Measurements from ENCODE around the gene RAB3GAP2.
"Not testable (repeated sequence)": the region's sequence is repeated elsewhere in the genome, so short reads cannot be mapped to it uniquely, and the experiment has no call there.

RAB3GAP2 gene

DNA sequence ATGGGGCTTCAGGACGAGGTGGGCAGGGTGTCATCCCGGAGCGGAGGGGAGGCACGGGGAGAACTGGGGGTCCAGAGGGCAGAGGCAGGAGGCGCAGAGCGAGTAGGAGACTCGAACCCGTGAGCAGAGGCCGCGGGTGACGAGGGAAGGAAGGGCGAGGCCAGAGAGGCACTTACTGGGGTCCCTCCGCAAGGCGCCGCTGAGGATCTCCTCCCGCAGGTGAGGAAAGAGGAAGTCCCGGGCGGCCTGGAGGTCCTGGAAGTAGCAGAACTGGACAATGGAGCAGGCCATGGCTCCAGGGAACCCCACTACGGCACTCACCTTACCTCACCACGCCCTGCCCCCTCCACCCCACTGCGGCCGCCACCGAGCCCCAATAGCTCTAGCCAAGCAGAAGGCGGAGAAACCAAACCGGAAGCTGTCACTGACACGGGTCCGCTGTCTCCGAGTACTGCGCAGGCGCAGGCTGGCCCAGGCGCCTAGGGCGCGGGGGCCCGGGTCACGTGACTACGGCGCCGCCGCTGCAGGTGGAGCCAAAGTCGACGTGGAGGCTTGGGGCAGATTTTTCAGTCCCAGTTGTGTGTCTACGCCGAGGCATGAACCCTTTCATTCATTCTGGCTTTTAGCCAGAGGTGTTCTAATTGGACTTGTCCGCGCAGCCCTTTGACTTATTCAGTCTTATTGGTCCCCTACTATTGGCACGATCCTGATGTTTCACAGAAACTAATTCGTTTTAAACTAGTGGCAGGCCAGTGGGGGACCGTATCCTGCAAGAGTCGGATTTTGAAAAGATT, at the start of gene RAB3GAP2:
TSS of gene RAB3GAP2 (minus strand) at position 407 of the 794 bp plus-strand sequence. CDS start at position 291, 116 bp downstream.
- DNase-seq (ENCODE audit: low read depth, low spot score): peak; percentile 98

DNA sequence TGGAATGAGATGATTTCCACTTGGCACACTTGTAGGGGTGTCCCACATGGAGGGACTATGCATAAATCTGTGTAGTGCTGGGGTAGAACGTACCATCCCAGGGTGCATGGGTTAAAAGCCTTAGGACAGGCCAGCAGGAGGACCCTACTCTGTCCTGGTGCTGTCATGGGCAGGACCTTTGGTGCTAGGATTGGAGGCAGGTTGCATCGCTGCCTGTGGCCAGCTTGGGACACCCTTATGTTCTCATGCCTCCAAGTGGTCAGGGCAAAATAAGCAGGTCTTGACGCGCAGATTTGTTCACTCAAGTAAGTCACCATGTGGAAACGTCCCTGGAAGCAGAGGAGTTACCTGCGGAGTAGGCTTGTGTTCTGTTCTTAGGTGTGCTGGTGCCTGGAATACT, 49.5 kb upstream of the RAB3GAP2 start:
- no peak for DNase-seq (ENCODE audit: low read depth, low spot score)

DNA sequence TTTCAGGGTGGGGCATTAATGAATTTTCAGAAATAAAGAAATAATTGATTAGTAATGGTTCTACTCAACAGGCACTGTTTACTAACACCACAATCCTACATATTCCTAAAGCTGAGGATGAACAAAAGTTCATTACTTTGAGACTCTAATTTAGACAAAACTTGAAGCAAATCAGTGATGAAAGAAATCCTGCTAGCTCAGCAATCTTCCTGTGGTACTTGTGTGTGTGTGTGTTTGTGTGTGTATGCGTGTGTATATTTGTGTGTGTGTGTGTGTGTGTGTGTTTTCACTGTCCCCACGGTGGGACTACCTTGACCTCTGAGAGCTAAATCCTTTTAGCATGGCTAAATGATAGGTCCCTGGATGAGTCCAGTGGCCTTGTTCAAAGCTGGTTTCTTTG, 48.5 kb upstream of the RAB3GAP2 start:
- DNase-seq (ENCODE audit: low read depth, low spot score): no peak

DNA sequence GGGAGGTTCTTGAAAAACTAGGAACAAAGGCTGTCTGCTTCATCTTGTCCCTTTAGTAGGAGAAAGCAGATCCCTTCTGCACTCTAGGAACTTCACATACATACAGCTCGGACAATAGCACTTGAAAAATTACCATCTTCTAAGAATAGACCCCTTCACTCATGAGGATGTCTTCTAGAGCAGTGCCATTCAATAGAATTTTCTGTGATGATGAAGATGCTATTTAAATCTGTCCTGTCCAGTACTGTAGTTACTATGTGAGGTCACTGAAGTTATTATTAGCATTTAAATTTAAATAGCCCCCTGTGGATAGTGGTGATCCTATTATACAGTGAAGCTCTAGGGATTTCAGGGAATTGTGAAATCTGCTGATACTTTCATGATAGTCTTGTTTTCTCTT, 46.4 kb upstream of the RAB3GAP2 start:
- DNase-seq (ENCODE audit: low read depth, low spot score): no peak

- DNase-seq (ENCODE audit: low read depth, low spot score): no peak
Observed at GRCh38 chr1:220317161-220317560, 44.9 kb upstream of the RAB3GAP2 start.

DNA sequence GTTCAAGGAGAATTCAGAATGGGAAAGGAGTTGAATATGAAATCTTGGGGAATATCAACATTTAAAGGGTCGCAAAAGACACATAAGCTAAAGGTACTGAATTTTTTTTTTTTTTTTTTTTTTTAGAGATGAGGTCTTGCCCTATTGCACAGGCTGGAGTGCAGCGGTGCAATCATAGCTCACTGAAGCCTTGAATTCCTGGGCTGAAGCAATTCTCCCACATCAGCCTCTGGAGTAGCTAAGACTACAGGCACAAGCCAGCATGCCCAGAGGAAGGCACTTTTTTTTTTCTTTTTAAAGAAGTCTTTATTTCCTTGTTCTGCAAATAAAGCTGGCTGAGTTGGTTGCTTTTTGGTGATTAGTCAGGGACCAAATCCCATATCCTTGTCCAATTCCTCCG, 44.1 kb upstream of the RAB3GAP2 start:
- DNase-seq (ENCODE audit: low read depth, low spot score): no peak

GRCh38 chr1:220315070-220315839, 43.0 kb upstream of the RAB3GAP2 start:
- no peak for DNase-seq (ENCODE audit: low read depth, low spot score)

GRCh38 chr1:220313576-220313975, 41.3 kb upstream of the RAB3GAP2 start:
- no peak for DNase-seq (ENCODE audit: low read depth, low spot score)

- DNase-seq (ENCODE audit: low read depth, low spot score): not testable (repeated sequence)
Observed at GRCh38 chr1:220310147-220310546, 37.9 kb upstream of the RAB3GAP2 start.

- DNase-seq (ENCODE audit: low read depth, low spot score): no peak
Observed at GRCh38 chr1:220307607-220308006, 35.4 kb upstream of the RAB3GAP2 start.

- DNase-seq (ENCODE audit: low read depth, low spot score): no peak
Observed at GRCh38 chr1:220306339-220306738, 34.1 kb upstream of the RAB3GAP2 start.

DNA sequence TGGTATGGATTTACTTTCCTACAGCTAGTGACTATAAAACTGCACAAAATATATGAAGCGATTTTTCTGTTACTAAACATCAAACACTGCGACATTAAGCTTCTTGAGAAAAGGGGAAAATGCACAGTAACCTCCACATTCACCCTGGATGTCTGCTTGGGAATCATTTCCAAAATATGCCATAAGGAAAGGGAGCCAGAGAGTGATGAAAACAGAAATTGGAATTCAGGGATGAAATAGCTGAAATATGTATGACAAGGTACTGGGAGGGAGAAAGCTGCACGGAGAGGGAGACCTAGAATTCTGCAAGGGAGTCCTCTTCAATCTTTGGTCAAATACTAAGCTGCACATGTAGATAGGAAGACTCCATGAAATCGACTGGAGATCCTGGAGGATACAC, 31.6 kb upstream of the RAB3GAP2 start:
- no peak for DNase-seq (ENCODE audit: low read depth, low spot score)

GRCh38 chr1:220301630-220302029, 29.4 kb upstream of the RAB3GAP2 start:
- DNase-seq (ENCODE audit: low read depth, low spot score): no peak

- DNase-seq (ENCODE audit: low read depth, low spot score): peak; percentile 96
Observed at GRCh38 chr1:220300442-220301121, 28.3 kb upstream of the RAB3GAP2 start.

DNA sequence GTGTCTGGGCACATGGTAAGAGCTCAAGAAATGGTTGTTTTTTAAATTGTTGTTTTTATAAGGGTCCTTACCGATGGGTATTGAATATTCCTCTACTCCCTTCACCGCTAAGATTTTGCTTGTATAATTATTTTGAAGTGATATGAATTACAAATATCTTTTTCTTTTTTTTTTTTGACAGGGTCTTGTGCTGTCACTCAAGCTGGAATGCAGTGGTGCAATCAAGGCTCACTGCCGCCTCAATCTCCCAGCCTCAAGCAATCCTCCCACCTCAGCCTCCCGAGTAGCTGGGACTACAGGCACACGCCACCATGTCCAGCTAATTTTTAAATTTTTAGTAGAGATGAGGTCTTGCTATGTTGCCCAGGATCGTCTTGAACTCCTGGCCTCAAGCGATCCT, 27.1 kb upstream of the RAB3GAP2 start:
- DNase-seq (ENCODE audit: low read depth, low spot score): no peak

GRCh38 chr1:220298470-220299205, 26.4 kb upstream of the RAB3GAP2 start:
- DNase-seq (ENCODE audit: low read depth, low spot score): no peak

- DNase-seq (ENCODE audit: low read depth, low spot score): peak; percentile 54
Observed at GRCh38 chr1:220296981-220297380, 24.7 kb upstream of the RAB3GAP2 start.

DNA sequence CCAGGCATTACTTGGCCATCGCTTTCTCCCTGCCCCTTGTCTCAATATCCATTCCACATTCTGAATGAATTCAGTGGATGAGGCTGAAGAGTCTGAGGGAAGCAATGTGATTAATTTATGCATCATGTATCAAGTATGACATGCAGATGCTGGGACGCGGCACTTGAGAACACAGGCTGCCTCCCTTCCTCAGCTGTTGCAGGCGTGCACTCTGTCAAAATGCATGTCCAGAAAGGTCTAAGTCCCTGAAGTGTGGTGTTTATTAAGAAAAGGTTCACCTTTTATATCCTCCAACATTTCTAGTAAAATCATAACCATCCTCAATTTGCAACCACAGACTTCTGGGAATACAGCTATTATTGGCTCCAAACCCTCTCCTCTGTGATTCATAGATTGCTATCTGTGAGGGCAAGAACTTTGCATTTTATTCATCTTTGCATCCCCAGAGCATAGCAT, 22.6 kb upstream of the RAB3GAP2 start:
- peak; percentile 30 for DNase-seq (ENCODE audit: low read depth, low spot score)

DNA sequence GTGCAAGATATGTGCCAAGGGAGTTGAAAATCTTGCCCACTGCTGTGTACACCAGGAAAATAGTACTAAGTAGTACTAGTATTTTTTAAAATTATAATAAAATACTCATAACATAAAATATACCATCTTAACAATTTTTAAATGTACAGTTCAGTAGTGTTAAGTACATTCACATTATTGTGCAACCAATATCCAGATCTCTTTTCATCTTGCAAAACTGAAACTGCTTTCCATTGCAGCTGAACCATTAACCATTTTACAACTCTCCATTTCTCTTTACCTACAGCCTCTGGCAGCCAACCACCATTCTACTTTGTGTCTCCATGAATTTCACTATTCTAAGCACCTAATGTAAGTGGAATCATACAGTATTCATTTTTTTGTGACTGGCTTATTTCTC, 19.3 kb upstream of the RAB3GAP2 start:
- DNase-seq (ENCODE audit: low read depth, low spot score): no peak

DNA sequence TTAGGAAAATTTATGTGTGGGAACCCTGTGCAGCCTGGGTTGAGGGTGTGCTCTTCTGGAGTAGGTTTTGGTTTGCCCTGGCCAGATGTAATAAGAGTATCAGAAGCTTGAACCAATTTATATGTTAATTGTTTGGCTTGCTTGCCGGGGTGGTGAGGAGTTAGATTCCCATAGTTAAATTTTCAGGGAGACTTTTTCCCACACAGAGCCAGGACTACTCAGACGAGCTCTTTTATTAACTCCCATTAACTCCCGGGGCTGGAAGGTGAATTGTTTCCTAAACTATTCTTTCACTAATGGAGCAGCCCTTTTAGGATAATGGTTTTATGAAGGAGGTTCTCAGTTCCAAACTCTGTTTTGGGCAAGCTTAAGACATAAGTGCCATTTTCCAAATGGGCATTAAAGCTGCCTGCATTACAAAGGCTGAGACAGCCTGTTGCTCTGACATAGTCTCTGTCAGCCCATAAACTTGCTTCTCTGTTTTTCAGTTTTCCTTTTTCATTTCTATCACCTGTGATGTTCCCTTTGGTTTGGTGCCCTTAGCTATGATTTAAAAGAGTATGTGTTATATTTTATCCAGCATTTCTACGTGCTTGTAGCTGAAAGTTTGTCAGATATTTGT, 18.0 kb upstream of the RAB3GAP2 start:
- DNase-seq (ENCODE audit: low read depth, low spot score): no peak

GRCh38 chr1:220287129-220287528, 14.9 kb upstream of the RAB3GAP2 start:
- no peak for DNase-seq (ENCODE audit: low read depth, low spot score)
